ENCODE results near the gene FAM53B.

The FAM53B gene

DNA sequence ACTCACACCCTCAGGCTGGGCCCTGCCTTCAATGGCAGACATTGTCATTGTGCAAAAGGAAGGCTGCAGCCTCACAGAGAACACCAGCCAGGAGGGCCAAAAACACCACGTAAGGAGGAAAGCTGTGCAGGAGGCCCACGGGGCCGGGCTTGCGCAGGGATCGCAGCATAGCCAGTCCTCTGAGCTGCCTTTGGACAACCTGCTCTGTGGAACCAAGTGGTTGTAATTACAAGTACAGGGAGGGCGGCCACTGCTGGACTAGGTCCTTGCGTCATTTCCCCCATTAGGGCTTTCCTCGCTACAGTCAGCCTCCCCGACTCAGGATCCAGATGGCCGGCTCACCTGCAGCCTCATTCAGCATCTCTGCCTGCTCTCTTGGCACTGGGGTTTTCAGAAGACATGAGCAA, 66.9 kb downstream of the FAM53B start:
- no peaks in the 10 kb centered on the region for H3K27me3 ChIP-seq (ENCODE audit: control insufficient read depth, insufficient read depth, low read length)
- H3K27ac ChIP-seq (ENCODE audit: low read length) = no peak overlapping the region
- no peak for DNase-seq (ENCODE audit: low read depth, low spot score)
- no peak overlapping the region for H3K4me3 ChIP-seq (ENCODE audit: low read length)
- H3K4me1 ChIP-seq (ENCODE audit: control insufficient read depth, insufficient read depth, low read length) = no peaks in the 10 kb centered on the region
- no peaks in the 10 kb centered on the region for H3K9me3 ChIP-seq (ENCODE audit: control insufficient read depth, insufficient read depth, low read length)
- H3K36me3 ChIP-seq (ENCODE audit: control insufficient read depth, insufficient read depth, low read length) = peaks cover 6% of the 10 kb centered on the region; the same call in 1 of the 2 replicates
- WGBS (ENCODE audit: insufficient coverage, insufficient read length) = no CpG with 5 or more reads among the region's 10 CpGs

DNA sequence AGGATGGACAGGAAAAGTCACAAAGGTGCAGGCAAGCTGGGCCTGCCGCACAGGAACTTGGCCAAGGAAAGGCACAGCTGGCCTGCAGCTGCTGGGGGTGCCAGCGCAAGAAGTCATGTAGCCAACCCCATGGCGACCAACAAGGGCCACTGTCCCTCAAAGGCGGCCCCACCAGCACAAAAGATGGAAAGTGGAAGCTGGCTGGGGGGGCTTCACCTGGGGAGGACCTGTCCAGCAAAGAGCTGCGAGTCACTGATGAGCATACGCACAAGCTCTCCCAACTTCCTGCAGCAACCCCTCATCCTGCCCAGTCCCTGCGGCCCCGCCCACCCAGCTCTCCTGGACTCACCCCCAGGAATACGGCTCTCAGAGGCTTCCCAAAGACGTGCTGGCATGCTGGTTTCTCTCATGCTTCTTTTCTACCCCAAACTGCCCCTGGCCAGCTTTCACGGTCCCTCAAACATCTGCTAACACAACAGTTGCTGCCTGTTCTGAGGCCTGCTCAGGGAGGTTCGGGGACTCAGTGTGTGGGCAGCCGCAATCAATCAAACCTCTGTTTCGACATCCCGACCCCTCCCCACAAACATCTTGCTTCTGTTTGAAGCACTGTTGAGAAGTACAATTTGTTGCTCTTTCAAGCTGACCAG, 67.6 kb downstream of the FAM53B start:
- H3K36me3 ChIP-seq (ENCODE audit: control insufficient read depth, insufficient read depth, low read length) = no peaks in the 10 kb centered on the region
- WGBS (ENCODE audit: insufficient coverage, insufficient read length) = no CpG with 5 or more reads among the region's 15 CpGs
- no peaks in the 10 kb centered on the region for H3K9me3 ChIP-seq (ENCODE audit: control insufficient read depth, insufficient read depth, low read length)
- no peaks in the 10 kb centered on the region for H3K27me3 ChIP-seq (ENCODE audit: control insufficient read depth, insufficient read depth, low read length)
- no peak overlapping the region for H3K4me3 ChIP-seq (ENCODE audit: low read length)
- no peak for DNase-seq (ENCODE audit: low read depth, low spot score)
- peaks cover 3% of the 10 kb centered on the region; the same call in 1 of the 2 replicates for H3K4me1 ChIP-seq (ENCODE audit: control insufficient read depth, insufficient read depth, low read length)
- H3K27ac ChIP-seq (ENCODE audit: low read length) = no peak overlapping the region

DNA sequence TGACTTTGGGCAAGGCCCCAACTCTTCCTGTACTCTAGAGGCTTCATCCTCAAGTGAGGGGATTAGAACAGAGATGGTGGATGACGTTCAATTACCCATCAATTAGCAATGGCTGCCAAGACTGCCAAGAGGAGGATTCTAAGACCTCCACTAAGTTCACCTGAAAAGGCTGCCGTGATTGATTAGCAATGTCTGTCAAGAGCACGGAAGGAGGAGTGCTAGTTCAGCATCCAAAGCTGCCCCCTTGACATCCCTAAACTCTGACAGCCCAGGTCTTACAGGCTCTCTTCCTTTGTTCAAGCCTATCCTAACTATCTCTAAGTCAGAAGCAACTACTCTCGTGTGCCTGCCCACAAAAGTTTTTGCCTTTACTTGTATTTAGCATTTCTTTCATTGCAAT, 68.4 kb downstream of the FAM53B start:
- Histone ChIP-seq H3K27me3 (ENCODE audit: control insufficient read depth, insufficient read depth, low read length) (no peaks in the 10 kb centered on the region), H3K36me3 (ENCODE audit: control insufficient read depth, insufficient read depth, low read length) (no peaks in the 10 kb centered on the region), H3K4me1 (ENCODE audit: control insufficient read depth, insufficient read depth, low read length) (peaks cover 3% of the 10 kb centered on the region; the same call in 1 of the 2 replicates), H3K27ac (ENCODE audit: low read length) (no peak overlapping the region), H3K4me3 (ENCODE audit: low read length) (no peak overlapping the region), H3K9me3 (ENCODE audit: control insufficient read depth, insufficient read depth, low read length) (no peaks in the 10 kb centered on the region)
- DNase-seq (ENCODE audit: low read depth, low spot score) = no peak
- WGBS (ENCODE audit: insufficient coverage, insufficient read length) = no CpG with 5 or more reads among the region's 4 CpGs

DNA sequence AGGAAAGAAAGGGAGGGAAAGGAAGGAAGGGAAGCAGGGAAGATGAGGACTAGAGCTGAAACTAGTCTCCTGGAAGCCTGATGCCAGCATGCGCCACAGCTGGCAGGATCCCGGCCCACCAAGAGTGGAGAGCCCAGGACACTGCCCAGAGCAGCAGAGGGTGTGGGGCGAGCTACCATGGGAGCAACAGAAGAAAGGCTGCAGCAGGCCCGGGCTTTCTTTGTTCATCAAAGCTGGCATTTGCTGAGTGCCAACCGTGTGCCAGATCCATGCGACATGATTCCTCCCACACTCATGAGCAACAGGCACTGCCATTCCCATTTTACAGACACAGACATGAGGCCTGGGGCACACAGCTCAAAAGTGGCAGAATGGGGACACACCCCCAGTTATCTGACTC, 68.9 kb downstream of the FAM53B start:
- no peak for DNase-seq (ENCODE audit: low read depth, low spot score)
- Histone ChIP-seq H3K4me1 (ENCODE audit: control insufficient read depth, insufficient read depth, low read length) (peaks cover 3% of the 10 kb centered on the region; the same call in 1 of the 2 replicates), H3K36me3 (ENCODE audit: control insufficient read depth, insufficient read depth, low read length) (no peaks in the 10 kb centered on the region), H3K4me3 (ENCODE audit: low read length) (no peak overlapping the region), H3K27ac (ENCODE audit: low read length) (no peak overlapping the region), H3K9me3 (ENCODE audit: control insufficient read depth, insufficient read depth, low read length) (no peaks in the 10 kb centered on the region), H3K27me3 (ENCODE audit: control insufficient read depth, insufficient read depth, low read length) (no peaks in the 10 kb centered on the region)
- WGBS (ENCODE audit: insufficient coverage, insufficient read length) = no CpG with 5 or more reads among the region's 6 CpGs

DNA sequence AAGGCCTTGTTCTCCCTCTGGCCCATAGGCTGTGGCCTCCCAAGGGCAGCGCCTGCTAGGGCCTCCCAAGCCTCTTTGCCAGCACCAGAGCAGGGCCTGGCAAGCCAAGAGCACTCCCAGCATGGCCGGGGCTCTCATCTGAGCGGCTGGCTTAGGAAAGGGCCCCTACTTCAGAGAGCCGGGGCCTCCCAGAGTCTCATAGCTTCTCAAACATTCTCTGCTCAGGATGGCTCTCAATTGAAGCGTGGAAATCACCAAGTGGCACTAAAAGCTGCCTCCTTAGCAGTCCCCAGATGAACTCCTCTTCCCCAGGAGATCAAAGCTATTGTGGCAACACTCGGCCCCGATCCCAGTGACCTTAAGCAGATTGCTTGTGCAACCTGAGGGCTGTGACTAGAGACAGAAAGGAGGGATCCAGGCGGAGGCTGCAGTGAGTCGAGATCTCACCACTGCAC, 69.4 kb downstream of the FAM53B start:
- H3K4me3 ChIP-seq (ENCODE audit: low read length) = no peak overlapping the region
- no peaks in the 10 kb centered on the region for H3K9me3 ChIP-seq (ENCODE audit: control insufficient read depth, insufficient read depth, low read length)
- DNase-seq (ENCODE audit: low read depth, low spot score) = no peak
- H3K27ac ChIP-seq (ENCODE audit: low read length) = no peak overlapping the region
- no peaks in the 10 kb centered on the region for H3K36me3 ChIP-seq (ENCODE audit: control insufficient read depth, insufficient read depth, low read length)
- peaks cover 3% of the 10 kb centered on the region; the same call in 1 of the 2 replicates for H3K4me1 ChIP-seq (ENCODE audit: control insufficient read depth, insufficient read depth, low read length)
- WGBS (ENCODE audit: insufficient coverage, insufficient read length) = no CpG with 5 or more reads among the region's 9 CpGs
- H3K27me3 ChIP-seq (ENCODE audit: control insufficient read depth, insufficient read depth, low read length) = no peaks in the 10 kb centered on the region

DNA sequence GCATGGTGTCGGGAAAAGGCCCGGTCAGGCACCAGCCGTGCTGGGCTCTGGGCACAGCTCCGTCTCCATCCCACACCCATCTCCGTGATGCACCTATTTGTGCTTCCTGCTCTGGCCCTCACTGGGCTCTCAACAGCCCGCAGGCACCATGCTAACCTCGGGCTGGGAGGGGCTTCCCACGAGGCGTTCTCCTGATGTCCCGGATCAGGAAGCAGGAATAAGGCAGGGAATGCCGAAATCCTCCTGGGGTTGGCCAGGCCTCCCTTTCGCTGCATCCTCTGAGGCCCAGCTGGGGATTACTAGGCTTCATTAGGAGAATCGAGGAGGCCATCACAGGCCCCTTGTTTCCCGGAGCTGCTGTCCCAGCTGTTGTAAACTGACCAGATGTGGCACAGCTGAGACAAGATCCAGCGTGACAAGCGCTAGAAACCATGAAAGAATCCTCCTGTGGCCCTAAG, 72.0 kb downstream of the FAM53B start:
- H3K27me3 ChIP-seq (ENCODE audit: control insufficient read depth, insufficient read depth, low read length) = no peaks in the 10 kb centered on the region
- WGBS (ENCODE audit: insufficient coverage, insufficient read length) = no CpG with 5 or more reads among the region's 16 CpGs
- peaks cover 3% of the 10 kb centered on the region; the same call in 1 of the 2 replicates for H3K4me1 ChIP-seq (ENCODE audit: control insufficient read depth, insufficient read depth, low read length)
- H3K4me3 ChIP-seq (ENCODE audit: low read length) = no peak overlapping the region
- no peaks in the 10 kb centered on the region for H3K9me3 ChIP-seq (ENCODE audit: control insufficient read depth, insufficient read depth, low read length)
- H3K27ac ChIP-seq (ENCODE audit: low read length) = no peak overlapping the region
- DNase-seq (ENCODE audit: low read depth, low spot score) = no peak
- no peaks in the 10 kb centered on the region for H3K36me3 ChIP-seq (ENCODE audit: control insufficient read depth, insufficient read depth, low read length)

DNA sequence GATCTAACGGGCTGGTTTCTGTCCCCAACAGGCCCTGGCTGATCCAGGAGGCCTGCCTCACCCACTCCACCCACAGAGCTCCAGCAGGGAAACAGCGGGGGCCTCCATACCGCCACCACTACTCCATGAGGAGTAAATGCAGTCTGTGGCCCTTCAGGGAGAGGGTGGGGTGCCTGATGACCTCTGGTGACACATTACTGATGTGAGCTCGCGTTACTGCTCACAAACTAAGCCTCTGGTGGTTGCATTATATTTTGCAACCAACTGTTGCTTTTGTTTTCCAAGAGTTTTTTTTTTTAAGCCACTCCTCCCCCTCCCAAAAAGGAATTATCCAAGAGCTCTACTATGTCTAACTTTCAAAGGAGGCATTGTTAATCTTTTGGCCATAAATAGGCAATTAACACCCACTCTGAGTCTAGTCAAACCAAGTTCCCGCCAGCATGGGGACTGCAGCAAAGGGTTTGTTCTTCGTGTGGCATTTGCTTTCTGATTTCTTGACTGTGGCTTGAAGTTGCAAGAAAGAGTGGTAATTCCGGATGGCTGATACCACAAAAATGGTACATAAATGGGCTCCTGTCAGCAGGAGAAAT, 72.6 kb downstream of the FAM53B start:
- H3K9me3 ChIP-seq (ENCODE audit: control insufficient read depth, insufficient read depth, low read length) = no peaks in the 10 kb centered on the region
- H3K27me3 ChIP-seq (ENCODE audit: control insufficient read depth, insufficient read depth, low read length) = no peaks in the 10 kb centered on the region
- no CpG with 5 or more reads among the region's 8 CpGs for WGBS (ENCODE audit: insufficient coverage, insufficient read length)
- no peak overlapping the region for H3K4me3 ChIP-seq (ENCODE audit: low read length)
- DNase-seq (ENCODE audit: low read depth, low spot score) = no peak
- H3K4me1 ChIP-seq (ENCODE audit: control insufficient read depth, insufficient read depth, low read length) = peaks cover 3% of the 10 kb centered on the region; the same call in 1 of the 2 replicates
- H3K36me3 ChIP-seq (ENCODE audit: control insufficient read depth, insufficient read depth, low read length) = no peaks in the 10 kb centered on the region
- H3K27ac ChIP-seq (ENCODE audit: low read length) = no peak overlapping the region

DNA sequence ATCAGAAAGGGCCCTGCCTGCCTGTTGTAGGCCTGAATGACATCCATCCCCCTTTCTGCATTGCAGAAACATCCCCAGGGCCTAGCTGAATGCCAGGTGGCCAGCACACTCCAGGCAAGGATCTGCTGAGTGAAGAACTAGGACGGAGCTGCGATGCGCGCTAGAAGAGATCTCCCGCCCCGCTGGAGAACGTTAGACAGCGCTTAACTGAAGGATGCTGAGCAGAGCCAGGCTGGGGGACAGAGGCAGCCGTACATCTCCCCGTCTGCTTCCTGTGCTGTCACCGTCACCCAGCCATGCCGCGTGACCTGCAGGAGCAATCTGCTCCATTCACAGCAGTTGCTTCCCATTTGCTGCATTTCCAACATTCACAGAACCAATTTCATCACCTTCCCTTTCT, 73.3 kb downstream of the FAM53B start:
- Histone ChIP-seq H3K27me3 (ENCODE audit: control insufficient read depth, insufficient read depth, low read length) (no peaks in the 10 kb centered on the region), H3K27ac (ENCODE audit: low read length) (no peak overlapping the region), H3K4me1 (ENCODE audit: control insufficient read depth, insufficient read depth, low read length) (peaks cover 3% of the 10 kb centered on the region; the same call in 1 of the 2 replicates), H3K4me3 (ENCODE audit: low read length) (no peak overlapping the region), H3K36me3 (ENCODE audit: control insufficient read depth, insufficient read depth, low read length) (no peaks in the 10 kb centered on the region), H3K9me3 (ENCODE audit: control insufficient read depth, insufficient read depth, low read length) (no peaks in the 10 kb centered on the region)
- WGBS (ENCODE audit: insufficient coverage, insufficient read length) = no CpG with 5 or more reads among the region's 13 CpGs
- no peak for DNase-seq (ENCODE audit: low read depth, low spot score)

DNA sequence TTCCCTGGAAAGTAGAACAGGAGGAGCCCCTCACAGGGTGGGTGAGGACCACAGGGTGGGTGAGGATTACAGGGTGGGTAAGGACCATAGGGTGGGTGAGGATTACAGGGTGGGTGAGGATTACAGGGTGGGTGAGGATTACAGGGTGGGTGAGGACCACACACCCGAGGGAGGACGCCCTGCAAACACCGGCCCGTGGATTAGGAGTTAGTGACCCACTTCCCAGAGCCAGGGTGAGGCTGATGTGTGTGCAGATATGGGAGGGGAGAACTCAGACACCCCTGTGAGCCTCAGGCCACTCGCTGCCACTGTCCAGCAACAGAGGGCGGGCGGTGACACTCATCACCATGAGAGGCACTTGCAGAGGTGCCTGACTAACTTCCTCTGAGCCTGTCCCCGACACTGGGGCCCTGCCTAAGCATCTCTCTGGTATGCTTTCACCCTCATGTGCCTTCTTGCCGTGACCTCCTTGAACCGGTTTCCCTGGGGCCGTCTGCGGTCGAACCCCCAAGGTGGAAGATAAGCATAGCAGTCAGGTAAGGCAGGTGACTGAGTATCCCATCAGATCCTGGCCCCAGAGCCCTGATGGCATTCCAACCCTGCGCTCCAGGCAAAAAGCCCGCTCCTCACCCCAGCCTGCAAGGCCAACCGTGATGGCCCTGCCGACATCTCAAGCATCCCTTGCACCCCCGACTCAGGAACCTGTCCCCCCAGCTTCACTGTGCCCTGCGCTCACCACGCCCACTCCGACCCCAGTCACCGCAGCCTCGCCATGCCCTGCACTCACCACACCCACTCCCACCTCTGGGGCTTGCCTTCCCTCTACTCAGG, 74.1 kb downstream of the FAM53B start:
- no peaks in the 10 kb centered on the region for H3K36me3 ChIP-seq (ENCODE audit: control insufficient read depth, insufficient read depth, low read length)
- H3K27me3 ChIP-seq (ENCODE audit: control insufficient read depth, insufficient read depth, low read length) = no peaks in the 10 kb centered on the region
- no CpG with 5 or more reads among the region's 23 CpGs for WGBS (ENCODE audit: insufficient coverage, insufficient read length)
- H3K27ac ChIP-seq (ENCODE audit: low read length) = no peak overlapping the region
- no peak overlapping the region for H3K4me3 ChIP-seq (ENCODE audit: low read length)
- peaks cover 3% of the 10 kb centered on the region; the same call in 1 of the 2 replicates for H3K4me1 ChIP-seq (ENCODE audit: control insufficient read depth, insufficient read depth, low read length)
- H3K9me3 ChIP-seq (ENCODE audit: control insufficient read depth, insufficient read depth, low read length) = no peaks in the 10 kb centered on the region
- no peak for DNase-seq (ENCODE audit: low read depth, low spot score)

DNA sequence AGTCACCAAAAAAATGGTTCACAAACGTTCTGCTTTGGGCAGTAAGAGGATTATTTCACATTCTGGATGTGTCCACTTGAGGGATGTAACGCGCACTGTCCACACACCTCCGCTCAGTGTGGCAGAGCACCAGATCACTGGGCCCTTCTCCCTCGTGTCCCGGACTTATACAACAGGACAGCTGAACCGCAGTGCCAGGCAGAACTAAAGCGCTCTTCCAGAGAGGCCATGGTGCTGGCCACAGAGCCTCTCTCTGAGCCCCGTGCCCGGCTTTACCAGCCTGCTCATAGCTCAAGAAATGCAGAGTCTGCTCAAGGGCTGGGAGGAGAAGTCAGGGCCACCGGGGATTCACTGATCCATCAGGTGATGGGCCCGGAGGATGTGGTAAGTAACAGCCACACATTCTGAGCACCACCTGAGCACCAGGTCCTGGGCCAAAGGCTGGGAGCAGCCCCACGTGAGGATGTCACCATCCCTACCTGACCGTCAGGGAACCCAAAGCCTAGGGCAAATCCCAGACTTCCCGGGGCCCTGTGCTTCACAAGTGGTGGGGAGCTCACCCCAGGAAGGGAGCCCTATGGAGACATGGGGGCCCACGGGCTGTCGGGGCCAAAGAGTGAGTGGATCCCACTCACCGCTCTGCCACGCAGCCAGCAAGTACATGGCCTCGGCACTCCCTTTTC, 74.9 kb downstream of the FAM53B start:
- H3K9me3 ChIP-seq (ENCODE audit: control insufficient read depth, insufficient read depth, low read length) = no peaks in the 10 kb centered on the region
- H3K4me3 ChIP-seq (ENCODE audit: low read length) = no peak overlapping the region
- no peaks in the 10 kb centered on the region for H3K36me3 ChIP-seq (ENCODE audit: control insufficient read depth, insufficient read depth, low read length)
- no CpG with 5 or more reads among the region's 20 CpGs for WGBS (ENCODE audit: insufficient coverage, insufficient read length)
- DNase-seq (ENCODE audit: low read depth, low spot score) = no peak
- H3K27ac ChIP-seq (ENCODE audit: low read length) = no peak overlapping the region
- H3K27me3 ChIP-seq (ENCODE audit: control insufficient read depth, insufficient read depth, low read length) = no peaks in the 10 kb centered on the region
- peaks cover 3% of the 10 kb centered on the region; the same call in 1 of the 2 replicates for H3K4me1 ChIP-seq (ENCODE audit: control insufficient read depth, insufficient read depth, low read length)
